NB4 (cell line): ENCODE measurements around the gene SPIB.
"Not testable (repeated sequence)": the region's sequence is repeated elsewhere in the genome, so short reads cannot be mapped to it uniquely, and the experiment has no call there.

Experiments used
- MYC ChIP-seq: IDR thresholded peaks from 2 replicates; pipeline ENCODE4 v1.6.1; 2011; ENCODE audit warnings: low read depth, low read length
- POLR2A ChIP-seq: IDR thresholded peaks from 2 replicates; pipeline ENCODE4 v1.6.1; 2011; ENCODE audit warnings: mild to moderate bottlenecking; ENCODE audit not compliant: insufficient read length; ENCODE audit errors: extremely low read depth
- TF ChIP-seq, protein P1 (sequence below): IDR thresholded peaks from 2 replicates; pipeline ENCODE4 v1.6.1; 2011; ENCODE audit warnings: low read depth, low read length
- TF ChIP-seq, protein P2 (sequence below): IDR thresholded peaks from one replicate; pipeline ENCODE4 v1.5.1; 2012; ENCODE audit warnings: low read depth, low read length

DNA sequence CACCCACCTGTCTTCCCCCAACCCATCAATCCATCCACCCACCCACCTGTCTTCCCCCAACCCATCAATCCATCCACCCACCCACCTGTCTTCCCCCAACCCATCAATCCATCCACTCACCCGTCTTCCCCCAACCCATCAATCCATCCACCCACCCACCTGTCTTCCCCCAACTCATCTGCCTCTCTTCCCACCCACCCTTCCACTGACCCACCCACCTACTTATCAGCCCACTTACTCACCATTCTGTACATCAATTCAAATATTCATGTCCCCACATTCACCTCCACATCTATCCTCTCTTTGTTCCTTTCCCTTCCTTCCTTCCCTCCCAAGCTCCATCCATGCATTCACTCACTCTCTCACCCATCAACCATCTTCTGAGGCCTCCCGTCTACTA is 20.4 kb downstream of the SPIB start:
- TF ChIP-seq, protein P1, sequence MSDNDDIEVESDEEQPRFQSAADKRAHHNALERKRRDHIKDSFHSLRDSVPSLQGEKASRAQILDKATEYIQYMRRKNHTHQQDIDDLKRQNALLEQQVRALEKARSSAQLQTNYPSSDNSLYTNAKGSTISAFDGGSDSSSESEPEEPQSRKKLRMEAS = not testable (repeated sequence)
- TF ChIP-seq, protein P2, sequence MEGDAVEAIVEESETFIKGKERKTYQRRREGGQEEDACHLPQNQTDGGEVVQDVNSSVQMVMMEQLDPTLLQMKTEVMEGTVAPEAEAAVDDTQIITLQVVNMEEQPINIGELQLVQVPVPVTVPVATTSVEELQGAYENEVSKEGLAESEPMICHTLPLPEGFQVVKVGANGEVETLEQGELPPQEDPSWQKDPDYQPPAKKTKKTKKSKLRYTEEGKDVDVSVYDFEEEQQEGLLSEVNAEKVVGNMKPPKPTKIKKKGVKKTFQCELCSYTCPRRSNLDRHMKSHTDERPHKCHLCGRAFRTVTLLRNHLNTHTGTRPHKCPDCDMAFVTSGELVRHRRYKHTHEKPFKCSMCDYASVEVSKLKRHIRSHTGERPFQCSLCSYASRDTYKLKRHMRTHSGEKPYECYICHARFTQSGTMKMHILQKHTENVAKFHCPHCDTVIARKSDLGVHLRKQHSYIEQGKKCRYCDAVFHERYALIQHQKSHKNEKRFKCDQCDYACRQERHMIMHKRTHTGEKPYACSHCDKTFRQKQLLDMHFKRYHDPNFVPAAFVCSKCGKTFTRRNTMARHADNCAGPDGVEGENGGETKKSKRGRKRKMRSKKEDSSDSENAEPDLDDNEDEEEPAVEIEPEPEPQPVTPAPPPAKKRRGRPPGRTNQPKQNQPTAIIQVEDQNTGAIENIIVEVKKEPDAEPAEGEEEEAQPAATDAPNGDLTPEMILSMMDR = not testable (repeated sequence)
- TF ChIP-seq MYC, POLR2A: not testable (repeated sequence)
